ENCODE results near the gene CORO7. TPM values are rescaled to one million over a fixed set of nuclear protein-coding genes. Genes with fewer than 3 reads are reported as not detected.

The CORO7 gene
- total and polyA plus RNA-seq, 10 donors = 29.7 to 177 (median 117) TPM

DNA sequence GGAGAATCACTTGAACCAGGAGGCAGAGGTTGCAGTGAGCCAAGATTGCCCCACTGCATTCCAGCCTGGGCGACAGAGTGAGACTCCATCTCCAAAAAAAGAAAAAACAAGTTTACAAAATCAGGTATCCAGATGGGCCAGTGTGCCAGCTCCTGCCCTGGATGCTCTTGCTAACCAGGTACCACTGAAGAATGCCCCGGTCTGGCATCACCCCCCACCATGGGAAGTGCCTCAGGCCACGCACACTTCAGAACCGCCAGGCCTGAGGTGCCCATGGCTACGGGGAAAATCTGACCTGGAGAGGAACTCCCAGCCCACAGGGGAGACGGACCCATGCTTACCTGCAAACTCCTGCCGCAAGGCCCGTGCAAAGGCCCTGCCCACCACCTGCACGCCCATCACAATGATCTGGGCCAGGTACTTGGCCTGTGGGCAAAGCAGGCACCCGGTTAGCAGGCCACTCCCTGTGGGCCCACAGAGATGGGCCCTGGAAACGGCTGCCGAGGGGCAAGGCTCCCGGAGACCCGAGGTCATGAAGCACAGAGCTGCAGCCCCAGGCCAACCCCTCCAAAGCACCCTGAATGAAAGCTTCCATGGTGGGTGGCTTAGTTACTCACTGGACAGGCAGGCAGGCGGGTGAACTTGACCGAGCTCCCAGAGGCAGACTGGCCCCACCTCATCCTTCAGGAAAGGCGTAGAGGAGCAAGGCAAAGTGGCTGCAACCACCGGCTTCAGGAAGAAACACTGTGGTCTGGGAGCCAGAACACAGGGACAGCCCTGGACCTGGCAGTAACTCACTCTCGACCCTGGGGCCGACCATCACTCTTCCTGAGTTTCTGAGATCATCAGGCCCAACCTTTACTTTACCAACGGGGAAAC is 73.3 kb downstream of the CORO7 start:
- Histone ChIP-seq H3K36me3 (peaks cover 0 to 61% (median 27%) of the 10 kb centered on the region in 6 donors), H3K9me3 (no peaks in the 10 kb centered on the region), H3K27ac (peak overlapping the region in 3 of 8 donors; percentile 11 to 30 (median 27)), H3K4me3 (no peak overlapping the region), H3K4me1 (peaks cover 0 to 65% (median 30%) of the 10 kb centered on the region in 6 donors), H3K27me3 (replicated peaks in 1 of 7) (no peaks in the 10 kb centered on the region)
- 80 to 94% (median 84%) methylated on average over 13 to 21 of the region's 21 CpGs for WGBS, 5 donors
- TF ChIP-seq POLR2AphosphoS5 (IDR thresholded peaks at IDR 0.05) = peak in 1 of 3 donors; percentile 34
- TF ChIP-seq, protein P1, sequence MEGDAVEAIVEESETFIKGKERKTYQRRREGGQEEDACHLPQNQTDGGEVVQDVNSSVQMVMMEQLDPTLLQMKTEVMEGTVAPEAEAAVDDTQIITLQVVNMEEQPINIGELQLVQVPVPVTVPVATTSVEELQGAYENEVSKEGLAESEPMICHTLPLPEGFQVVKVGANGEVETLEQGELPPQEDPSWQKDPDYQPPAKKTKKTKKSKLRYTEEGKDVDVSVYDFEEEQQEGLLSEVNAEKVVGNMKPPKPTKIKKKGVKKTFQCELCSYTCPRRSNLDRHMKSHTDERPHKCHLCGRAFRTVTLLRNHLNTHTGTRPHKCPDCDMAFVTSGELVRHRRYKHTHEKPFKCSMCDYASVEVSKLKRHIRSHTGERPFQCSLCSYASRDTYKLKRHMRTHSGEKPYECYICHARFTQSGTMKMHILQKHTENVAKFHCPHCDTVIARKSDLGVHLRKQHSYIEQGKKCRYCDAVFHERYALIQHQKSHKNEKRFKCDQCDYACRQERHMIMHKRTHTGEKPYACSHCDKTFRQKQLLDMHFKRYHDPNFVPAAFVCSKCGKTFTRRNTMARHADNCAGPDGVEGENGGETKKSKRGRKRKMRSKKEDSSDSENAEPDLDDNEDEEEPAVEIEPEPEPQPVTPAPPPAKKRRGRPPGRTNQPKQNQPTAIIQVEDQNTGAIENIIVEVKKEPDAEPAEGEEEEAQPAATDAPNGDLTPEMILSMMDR (IDR thresholded peaks at IDR 0.05 in 8 of 11, conservative IDR thresholded peaks at IDR 0.05 in 3 of 11) = no peak
- intact Hi-C loops (cut with DNase I; ENCODE audit: low total_unique reads) = no loop called here
- peak; percentile 65 for DNase-seq

DNA sequence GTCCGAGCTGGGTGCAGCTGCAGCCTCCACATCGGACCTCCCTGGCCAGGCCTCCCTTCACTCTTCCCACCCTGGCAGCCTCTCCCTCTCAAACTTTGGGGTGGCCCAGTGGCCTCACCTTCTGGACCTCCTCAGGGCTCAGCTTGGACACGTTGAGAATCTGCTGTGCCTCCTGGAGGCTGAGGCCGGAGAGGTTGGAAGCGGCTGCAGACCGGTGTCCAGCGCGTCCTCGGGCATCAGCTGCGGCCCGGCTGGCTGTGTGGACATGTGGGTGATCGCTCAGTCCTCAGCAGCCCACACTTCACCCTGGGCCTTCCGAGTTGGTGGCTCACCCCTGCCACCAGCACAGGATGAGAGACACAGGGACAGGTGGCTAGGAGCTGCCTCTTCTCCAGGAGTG is 75.1 kb downstream of the CORO7 start:
- WGBS, 5 donors = 83 to 100% (median 95%) methylated on average over 4 to 13 of the region's 13 CpGs
- TF ChIP-seq POLR2A (IDR thresholded peaks at IDR 0.05) (no peak), POLR2AphosphoS5 (IDR thresholded peaks at IDR 0.05) (peak in 1 of 3 donors; percentile 33)
- TF ChIP-seq, protein P1 (IDR thresholded peaks at IDR 0.05 in 8 of 11, conservative IDR thresholded peaks at IDR 0.05 in 3 of 11) = no peak

DNA sequence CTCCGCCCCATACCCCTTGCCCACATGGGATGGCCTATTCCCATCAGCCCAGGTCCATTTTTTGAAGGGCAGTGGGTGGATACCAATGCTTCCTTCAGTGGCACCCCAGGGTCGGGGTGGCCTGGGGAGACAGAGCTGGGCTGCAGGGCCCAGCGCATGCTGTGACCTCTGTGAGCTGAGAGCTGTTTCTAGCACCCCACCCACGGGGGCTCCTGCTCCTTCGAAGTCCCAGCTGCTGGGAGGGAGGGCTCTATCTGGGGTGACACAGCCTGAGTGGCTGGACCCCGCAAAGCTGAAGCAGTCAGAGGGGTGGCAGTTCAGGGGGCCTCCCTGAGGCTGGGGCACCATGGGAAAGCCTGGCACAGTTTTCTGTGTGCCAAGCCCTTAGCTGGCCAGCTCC is 76.0 kb downstream of the CORO7 start:
- TF ChIP-seq, protein P1 (IDR thresholded peaks at IDR 0.05 in 8 of 11, conservative IDR thresholded peaks at IDR 0.05 in 3 of 11) = no peak
- Histone ChIP-seq H3K4me3 (no peak overlapping the region), H3K27me3 (replicated peaks in 1 of 7) (no peaks in the 10 kb centered on the region), H3K27ac (no peak overlapping the region), H3K4me1 (peaks cover 0 to 38% (median 20%) of the 10 kb centered on the region in 6 donors), H3K9me3 (no peaks in the 10 kb centered on the region), H3K36me3 (peaks cover 0 to 79% (median 34%) of the 10 kb centered on the region in 6 donors)
- DNase-seq = no peak
- intact Hi-C loops (cut with DNase I; ENCODE audit: low total_unique reads) = no loop called here
- WGBS, 5 donors = 81 to 92% (median 88%) methylated on average over 6 of the region's 6 CpGs

More for the DNA sequence above, 75.1 kb downstream of the CORO7 start:
- intact Hi-C loops (cut with DNase I; ENCODE audit: low total_unique reads) = no loop called here
- Histone ChIP-seq H3K27me3 (replicated peaks in 1 of 7) (no peaks in the 10 kb centered on the region), H3K4me1 (peaks cover 0 to 46% (median 24%) of the 10 kb centered on the region in 6 donors), H3K36me3 (peaks cover 0 to 72% (median 34%) of the 10 kb centered on the region in 6 donors), H3K4me3 (no peak overlapping the region), H3K9me3 (no peaks in the 10 kb centered on the region), H3K27ac (no peak overlapping the region)
- no peak for DNase-seq

DNA sequence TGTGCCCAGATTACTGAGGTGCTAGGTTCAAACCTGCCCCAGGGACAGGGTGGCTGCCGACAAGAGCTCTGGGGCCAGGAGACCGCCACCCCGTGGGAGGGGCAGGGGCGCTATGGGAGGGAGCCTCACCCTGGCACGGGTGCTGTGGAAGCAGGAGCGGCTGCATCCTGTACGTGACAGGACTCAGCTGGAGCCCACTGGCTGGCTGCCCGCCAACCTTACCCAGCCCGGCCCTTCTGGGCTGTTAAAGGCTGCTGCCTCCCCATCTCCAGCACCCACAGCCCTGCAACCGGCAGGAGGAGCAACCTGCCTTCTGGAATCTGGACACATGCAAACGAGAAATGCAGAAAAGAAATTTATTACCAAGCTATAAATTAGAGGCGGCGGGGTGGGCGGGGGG is 76.5 kb downstream of the CORO7 start:
- H3K9me3 ChIP-seq = no peaks in the 10 kb centered on the region
- H3K4me3 ChIP-seq = no peak overlapping the region
- peak overlapping the region in 2 of 8 donors; percentile 17 to 20 for H3K27ac ChIP-seq
- TF ChIP-seq POLR2A (IDR thresholded peaks at IDR 0.05) (no peak), POLR2AphosphoS5 (IDR thresholded peaks at IDR 0.05) (peak; percentile 30 to 72 (median 55))
- TF ChIP-seq, protein P1 (IDR thresholded peaks at IDR 0.05 in 8 of 11, conservative IDR thresholded peaks at IDR 0.05 in 3 of 11) = no peak
- H3K4me1 ChIP-seq = peaks cover 0 to 33% (median 17%) of the 10 kb centered on the region in 6 donors
- peaks cover 0 to 84% (median 34%) of the 10 kb centered on the region in 6 donors for H3K36me3 ChIP-seq
- WGBS, 5 donors = 48 to 63% (median 54%) methylated on average over 10 to 14 of the region's 14 CpGs
- DNase-seq = peak; percentile 80
- intact Hi-C loops (cut with DNase I; ENCODE audit: low total_unique reads) = no loop called here
- H3K27me3 ChIP-seq (replicated peaks in 1 of 7) = no peaks in the 10 kb centered on the region
